GM12874 (cell line): ENCODE data around the gene PRKAG2.

ENCODE experiments used
- TF ChIP-seq, protein P1 (sequence below): IDR thresholded peaks from 2 replicates; pipeline ENCODE4 v1.5.1; 2011; ENCODE audit warnings: low read depth, mild to moderate bottlenecking, control low read depth, low read length, moderate library complexity; ENCODE audit not compliant: insufficient read depth

The PRKAG2 gene

DNA sequence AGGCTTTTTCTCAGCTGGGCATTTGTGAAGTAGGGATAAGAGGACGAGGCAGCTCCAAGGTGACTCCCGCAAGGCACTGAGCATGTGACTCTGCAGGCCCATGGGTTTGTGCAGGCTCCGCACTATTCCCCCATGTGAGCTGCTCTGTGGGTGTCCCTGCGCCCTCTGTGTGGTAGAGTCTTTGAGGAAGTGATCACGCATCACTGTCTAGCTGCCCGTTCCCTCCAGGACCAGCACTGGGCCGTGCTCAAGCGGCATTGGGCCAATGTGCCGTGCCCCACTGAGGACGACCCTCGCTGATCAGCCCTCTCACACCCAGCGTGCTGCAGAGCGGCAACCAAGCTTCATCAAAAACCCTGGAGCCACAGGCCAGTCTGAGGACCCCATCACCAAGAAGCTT, 7.5 kb downstream of the PRKAG2 start:
- TF ChIP-seq, protein P1, sequence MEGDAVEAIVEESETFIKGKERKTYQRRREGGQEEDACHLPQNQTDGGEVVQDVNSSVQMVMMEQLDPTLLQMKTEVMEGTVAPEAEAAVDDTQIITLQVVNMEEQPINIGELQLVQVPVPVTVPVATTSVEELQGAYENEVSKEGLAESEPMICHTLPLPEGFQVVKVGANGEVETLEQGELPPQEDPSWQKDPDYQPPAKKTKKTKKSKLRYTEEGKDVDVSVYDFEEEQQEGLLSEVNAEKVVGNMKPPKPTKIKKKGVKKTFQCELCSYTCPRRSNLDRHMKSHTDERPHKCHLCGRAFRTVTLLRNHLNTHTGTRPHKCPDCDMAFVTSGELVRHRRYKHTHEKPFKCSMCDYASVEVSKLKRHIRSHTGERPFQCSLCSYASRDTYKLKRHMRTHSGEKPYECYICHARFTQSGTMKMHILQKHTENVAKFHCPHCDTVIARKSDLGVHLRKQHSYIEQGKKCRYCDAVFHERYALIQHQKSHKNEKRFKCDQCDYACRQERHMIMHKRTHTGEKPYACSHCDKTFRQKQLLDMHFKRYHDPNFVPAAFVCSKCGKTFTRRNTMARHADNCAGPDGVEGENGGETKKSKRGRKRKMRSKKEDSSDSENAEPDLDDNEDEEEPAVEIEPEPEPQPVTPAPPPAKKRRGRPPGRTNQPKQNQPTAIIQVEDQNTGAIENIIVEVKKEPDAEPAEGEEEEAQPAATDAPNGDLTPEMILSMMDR: no peak

DNA sequence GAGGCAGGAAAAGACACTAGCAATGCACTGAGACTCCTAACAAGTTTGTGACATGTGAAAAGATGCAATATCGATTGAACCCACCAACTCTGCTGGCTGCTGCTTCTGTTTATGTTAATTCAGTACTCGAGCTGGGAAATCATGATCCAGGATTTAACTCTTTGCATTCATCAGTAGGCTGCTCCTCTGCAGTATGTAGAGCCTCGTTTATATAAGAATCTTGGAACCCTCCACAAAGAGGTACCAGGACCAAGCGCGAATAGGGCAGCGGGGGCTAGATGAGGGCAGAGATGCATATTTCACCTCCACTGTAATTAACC, 7.8 kb downstream of the PRKAG2 start:
- TF ChIP-seq, protein P1: no peak

DNA sequence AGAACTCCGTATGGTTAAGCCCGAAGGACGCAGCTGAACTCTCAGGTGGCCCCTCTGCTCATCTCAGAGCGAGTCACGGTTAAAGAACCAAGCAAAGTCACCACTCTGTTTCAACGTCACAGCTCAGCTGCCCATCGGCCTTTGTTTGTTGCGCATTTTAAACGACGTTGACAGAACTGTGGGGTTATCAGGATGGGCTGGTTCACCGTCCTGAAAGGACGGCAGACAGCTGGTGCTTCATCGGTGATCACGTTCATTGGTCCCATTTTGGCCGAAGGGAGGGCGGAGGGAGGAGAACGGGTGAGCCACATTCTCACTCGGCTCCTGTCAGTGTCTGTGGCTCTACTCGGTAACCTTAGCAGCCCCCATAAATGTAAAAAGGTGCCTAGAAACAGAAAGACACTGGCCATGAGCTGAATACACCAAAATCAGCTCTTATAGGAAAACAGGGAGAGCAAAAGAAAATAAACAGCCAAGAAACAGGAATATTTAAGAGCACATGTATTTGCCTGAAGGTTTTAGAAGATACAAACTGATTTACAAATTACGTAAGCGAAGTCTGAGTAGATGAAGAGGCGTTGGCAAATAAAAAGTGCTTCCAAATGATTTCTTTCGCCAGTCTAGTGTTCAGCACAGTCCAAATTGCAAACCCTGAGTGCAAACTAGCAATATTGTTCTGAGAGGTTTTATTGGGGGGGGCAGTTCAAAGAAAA, 8.4 kb downstream of the PRKAG2 start:
- TF ChIP-seq, protein P1: no peak

DNA sequence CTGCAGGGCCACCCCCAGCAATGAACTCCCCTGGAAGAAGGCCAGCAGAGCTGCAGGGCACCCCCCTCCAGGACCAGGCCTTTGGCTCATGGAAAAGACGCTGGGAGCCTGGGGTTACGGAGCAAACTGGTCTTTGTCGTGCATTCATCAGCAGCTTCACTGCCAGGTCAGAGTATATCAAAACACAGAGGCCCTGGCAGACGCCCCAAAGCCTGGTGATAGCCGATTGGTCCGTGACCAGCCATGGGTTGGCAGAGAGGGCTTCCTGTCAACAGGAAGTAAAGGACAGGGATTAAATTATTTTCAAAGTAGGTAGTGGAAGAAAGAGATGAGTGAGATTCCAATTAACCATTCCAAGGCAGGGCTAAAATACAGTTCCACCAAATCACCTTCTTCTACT, 9.0 kb downstream of the PRKAG2 start:
- TF ChIP-seq, protein P1: no peak

DNA sequence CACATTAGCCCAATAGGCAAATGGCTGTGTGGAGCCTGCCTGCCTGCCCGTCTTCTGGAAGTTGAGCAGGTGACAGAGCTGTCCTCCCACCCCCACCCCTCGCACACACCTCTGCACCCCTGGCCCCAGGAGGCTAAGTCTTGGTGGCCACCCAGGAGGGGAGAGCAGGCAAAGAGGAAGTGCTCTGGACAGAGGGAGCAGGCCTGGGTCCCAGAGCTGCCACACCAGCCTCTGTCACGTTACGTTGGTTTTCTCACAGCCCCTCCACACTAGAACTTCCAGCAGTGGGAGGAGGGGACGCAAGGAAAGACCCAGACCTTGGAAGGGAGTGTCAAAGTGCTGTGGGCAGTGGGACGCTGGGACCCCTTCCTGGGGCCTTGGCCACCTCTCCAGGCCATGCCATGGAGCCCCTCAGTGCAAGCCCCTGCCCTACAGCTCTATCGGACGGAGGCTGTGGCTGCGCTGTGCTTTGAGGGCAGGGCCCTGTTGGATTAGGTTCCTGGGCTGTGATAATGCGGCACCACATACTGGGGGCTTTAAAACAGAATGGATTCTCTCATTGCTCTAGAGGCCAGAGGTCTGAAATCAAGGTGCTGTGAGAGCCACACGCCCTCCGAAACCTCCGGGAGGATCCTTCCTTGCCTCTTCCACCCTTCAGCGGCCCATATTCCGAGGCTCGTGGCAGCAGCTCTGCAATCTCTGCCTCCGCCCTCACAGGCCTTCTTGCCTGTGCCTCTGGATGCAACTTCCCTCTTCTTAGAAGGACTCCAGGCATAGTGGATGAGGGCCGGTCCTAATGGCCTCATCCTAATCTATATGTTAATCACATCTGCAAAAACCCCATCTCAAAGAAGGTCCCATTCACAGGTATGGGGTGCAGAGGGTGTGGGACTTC, 9.9 kb downstream of the PRKAG2 start:
- TF ChIP-seq, protein P1: no peak

DNA sequence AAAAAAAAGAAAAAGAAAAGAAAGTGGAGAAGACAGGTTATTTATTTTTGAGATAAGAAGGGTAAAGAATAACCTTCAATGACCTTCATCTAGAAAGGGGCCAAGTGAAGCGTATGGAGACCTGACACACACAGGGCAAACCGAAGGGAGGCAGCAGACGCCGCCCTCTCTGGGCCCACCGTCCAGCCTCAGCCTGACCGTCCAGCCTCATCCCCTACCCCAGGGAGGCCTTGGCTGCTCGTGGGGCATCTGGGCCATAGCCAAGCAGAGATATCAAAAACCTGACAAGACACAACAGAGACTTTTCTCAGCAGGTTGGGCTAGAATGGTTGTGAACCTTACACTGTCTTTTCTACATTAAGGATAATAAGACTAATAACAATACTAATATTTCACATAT, 10.9 kb downstream of the PRKAG2 start:
- TF ChIP-seq, protein P1: no peak

DNA sequence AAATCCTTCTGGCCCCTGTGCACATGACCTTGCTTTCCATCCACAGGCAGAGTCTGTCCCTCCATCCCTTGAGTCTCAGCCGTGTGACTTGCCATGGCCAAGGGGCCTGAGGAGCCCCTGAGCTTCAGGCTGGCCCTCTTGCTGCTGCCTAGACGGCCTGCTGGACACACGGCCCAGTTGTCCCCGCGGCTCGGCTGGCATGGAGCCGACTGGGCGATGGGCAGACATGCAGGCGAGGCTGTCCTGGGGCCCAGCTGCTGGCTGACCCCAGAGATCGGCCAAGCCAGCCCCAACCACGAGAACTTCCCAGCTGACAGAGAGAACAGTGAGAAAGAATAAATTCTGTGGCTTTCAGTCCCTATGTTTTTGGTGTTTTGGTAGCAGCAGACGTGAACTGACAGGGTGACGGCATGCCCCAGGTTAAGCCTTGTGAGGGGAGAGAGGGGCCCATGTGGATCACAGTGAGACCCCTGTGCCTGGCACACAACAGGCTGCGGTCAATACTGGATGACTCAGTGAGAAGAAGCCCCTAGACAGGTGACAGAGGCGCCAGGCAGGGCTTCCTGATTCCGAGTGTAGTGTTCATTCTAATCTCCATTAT, 11.7 kb downstream of the PRKAG2 start:
- TF ChIP-seq, protein P1: no peak
